ENCODE results near the gene ZBTB16.

Gene ZBTB16

DNA sequence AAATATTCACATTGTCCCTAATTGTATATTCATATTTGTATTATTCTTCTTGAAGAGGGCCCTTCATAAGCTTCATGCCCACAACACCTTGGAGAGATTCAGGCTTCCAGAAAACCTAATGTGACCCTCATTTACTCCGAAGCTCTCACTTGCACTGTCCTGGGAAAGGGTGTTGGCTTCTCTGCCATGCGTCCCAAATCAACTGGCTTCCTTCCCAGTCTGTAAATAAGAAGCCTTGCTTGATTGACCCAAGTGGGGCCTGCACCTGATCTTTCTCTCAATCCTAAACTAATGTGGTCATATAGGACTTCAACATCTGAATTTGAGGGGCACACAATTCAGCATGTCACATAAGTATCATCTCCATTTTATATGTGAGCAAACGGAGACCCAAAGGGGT, 40.5 kb upstream of the ZBTB16 start:
- Histone ChIP-seq H3K9me3 (ENCODE audit: severe bottlenecking) (no peaks in the 10 kb centered on the region), H3K4me3 (ENCODE audit: low read depth, low read length) (no peak overlapping the region), H3K27ac (no peak overlapping the region), H3K36me3 (no peaks in the 10 kb centered on the region), H3K27me3 (ENCODE audit: insufficient read depth, low read depth, severe bottlenecking) (no peaks in the 10 kb centered on the region)
- no peak for DNase-seq
- TF ChIP-seq, protein P1, sequence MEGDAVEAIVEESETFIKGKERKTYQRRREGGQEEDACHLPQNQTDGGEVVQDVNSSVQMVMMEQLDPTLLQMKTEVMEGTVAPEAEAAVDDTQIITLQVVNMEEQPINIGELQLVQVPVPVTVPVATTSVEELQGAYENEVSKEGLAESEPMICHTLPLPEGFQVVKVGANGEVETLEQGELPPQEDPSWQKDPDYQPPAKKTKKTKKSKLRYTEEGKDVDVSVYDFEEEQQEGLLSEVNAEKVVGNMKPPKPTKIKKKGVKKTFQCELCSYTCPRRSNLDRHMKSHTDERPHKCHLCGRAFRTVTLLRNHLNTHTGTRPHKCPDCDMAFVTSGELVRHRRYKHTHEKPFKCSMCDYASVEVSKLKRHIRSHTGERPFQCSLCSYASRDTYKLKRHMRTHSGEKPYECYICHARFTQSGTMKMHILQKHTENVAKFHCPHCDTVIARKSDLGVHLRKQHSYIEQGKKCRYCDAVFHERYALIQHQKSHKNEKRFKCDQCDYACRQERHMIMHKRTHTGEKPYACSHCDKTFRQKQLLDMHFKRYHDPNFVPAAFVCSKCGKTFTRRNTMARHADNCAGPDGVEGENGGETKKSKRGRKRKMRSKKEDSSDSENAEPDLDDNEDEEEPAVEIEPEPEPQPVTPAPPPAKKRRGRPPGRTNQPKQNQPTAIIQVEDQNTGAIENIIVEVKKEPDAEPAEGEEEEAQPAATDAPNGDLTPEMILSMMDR (IDR thresholded peaks at IDR 0.05; ENCODE audit: low read depth, low read length): no peak

DNA sequence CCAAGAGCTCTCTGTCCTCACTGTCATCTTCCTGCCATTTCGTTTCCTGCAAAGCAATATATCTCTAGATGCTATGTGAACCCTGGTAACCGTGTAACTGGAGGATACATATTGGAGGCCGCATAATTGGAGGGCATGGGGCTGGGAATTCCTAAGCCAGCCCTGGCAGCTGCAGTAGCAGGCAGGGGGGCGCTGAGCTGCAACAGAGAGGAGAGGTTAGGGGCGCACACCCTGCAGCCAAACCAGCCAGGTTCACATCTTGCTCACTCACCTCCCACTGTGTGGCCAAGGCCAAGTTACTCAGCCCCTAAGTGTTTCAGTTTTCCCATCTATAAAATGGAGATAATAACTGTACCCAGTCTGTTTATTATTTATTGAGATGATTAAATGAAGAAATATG, 39.9 kb upstream of the ZBTB16 start:
- H3K27ac ChIP-seq: no peak overlapping the region
- TF ChIP-seq, protein P1 (IDR thresholded peaks at IDR 0.05; ENCODE audit: low read depth, low read length): no peak
- DNase-seq: no peak
- H3K36me3 ChIP-seq: no peaks in the 10 kb centered on the region
- H3K9me3 ChIP-seq (ENCODE audit: severe bottlenecking): no peaks in the 10 kb centered on the region
- no peak overlapping the region for H3K4me3 ChIP-seq (ENCODE audit: low read depth, low read length)
- H3K27me3 ChIP-seq (ENCODE audit: insufficient read depth, low read depth, severe bottlenecking): no peaks in the 10 kb centered on the region

DNA sequence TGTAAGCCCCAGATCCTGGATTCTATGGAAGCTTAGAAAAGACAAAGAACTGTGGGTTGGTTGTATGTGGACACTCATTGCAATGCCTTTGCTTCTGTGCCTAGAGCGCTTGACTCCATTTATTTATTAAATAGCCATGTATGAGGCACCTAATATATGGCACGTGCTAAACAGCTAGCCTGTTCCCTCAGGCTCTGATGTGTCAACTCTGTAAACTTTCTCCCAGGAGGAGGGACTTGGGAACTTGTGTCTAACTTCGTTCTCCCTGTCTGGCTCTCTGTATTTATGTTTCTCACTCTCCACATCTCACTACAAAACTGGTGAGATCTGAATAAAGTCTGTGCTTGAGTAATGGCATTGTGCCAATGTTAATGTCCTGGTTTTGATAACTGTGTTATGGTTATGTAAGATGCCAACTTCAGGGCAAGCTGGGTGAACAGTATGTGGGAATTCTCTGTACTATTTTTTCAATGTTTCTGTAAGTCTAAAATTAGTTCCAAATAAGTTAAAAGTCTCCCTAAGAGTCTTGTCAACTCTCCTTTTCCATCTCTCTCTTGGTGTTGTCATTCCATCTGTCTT, 34.1 kb upstream of the ZBTB16 start:
- no peak overlapping the region for H3K4me3 ChIP-seq (ENCODE audit: low read depth, low read length)
- no peaks in the 10 kb centered on the region for H3K9me3 ChIP-seq (ENCODE audit: severe bottlenecking)
- DNase-seq: no peak
- no peak overlapping the region for H3K27ac ChIP-seq
- H3K27me3 ChIP-seq (ENCODE audit: insufficient read depth, low read depth, severe bottlenecking): no peaks in the 10 kb centered on the region
- no peaks in the 10 kb centered on the region for H3K36me3 ChIP-seq
- TF ChIP-seq, protein P1 (IDR thresholded peaks at IDR 0.05; ENCODE audit: low read depth, low read length): no peak

DNA sequence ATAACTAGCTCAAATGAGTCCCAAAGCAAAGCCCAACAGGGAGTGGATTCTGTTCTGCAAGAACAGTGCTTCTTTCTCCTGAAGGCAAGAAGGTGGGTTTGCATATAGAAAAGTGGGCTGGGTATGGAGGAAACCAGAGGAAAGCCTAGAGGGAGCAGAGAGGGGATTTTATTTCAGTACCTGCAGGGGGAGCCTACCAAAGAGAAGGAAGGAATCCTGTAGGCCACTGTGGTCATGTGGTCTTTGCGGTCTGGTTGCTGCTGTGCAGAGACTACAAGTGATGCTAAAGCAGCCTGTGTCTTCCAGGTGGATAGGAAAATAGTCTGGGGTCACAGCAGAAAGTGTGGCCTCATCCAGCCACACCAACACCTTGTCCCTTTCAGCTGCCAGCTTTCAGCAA, 33.2 kb upstream of the ZBTB16 start:
- Histone ChIP-seq H3K27ac (no peak overlapping the region), H3K9me3 (ENCODE audit: severe bottlenecking) (no peaks in the 10 kb centered on the region), H3K4me3 (ENCODE audit: low read depth, low read length) (no peak overlapping the region), H3K27me3 (ENCODE audit: insufficient read depth, low read depth, severe bottlenecking) (no peaks in the 10 kb centered on the region), H3K36me3 (no peaks in the 10 kb centered on the region)
- DNase-seq: no peak
- TF ChIP-seq, protein P1 (IDR thresholded peaks at IDR 0.05; ENCODE audit: low read depth, low read length): peak; percentile 30; the same call in 1 of the 2 replicates

DNA sequence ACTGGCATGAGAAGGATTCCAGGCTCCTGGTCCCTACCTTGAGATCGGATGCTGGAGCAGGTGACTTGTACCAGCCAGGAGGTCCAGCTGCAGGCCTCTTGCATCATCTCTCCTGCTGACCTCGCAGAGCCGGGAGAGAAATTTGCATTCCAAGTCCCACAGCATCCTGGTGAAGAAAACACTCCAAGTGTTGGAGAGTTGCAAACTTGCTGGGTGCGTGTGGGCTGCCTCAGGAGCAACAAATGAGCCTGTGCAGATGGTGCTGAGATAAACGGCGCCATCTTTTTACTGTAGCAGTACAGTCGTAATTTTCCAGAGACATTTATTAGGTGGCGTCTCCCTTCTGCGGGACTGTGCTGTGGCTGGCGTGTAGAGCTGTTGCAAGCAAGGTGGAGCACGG, 32.1 kb upstream of the ZBTB16 start:
- TF ChIP-seq, protein P1 (IDR thresholded peaks at IDR 0.05; ENCODE audit: low read depth, low read length): no peak
- H3K4me3 ChIP-seq (ENCODE audit: low read depth, low read length): no peak overlapping the region
- no peak overlapping the region for H3K27ac ChIP-seq
- H3K27me3 ChIP-seq (ENCODE audit: insufficient read depth, low read depth, severe bottlenecking): no peaks in the 10 kb centered on the region
- no peak for DNase-seq
- H3K9me3 ChIP-seq (ENCODE audit: severe bottlenecking): no peaks in the 10 kb centered on the region
- H3K36me3 ChIP-seq: no peaks in the 10 kb centered on the region

DNA sequence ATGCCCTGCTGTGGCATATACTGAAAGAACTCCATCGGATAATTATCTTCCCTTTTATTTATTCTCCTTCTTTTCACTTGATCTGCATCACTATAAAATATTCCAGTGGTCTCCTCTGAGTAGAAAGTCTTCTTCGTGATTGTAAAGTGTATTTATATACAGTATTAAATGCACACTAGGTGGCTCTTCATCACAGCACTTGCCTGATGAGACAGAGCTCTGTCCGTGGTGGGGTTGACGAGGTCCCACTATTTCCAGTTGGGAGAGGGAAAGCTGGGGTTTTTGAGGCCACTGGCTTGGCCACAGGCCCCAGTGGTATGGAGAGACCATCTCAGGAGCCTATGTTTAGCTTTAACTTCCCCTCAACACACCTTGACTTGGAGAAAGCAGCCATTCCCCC, 31.6 kb upstream of the ZBTB16 start:
- Histone ChIP-seq H3K9me3 (ENCODE audit: severe bottlenecking) (no peaks in the 10 kb centered on the region), H3K27ac (no peak overlapping the region), H3K27me3 (ENCODE audit: insufficient read depth, low read depth, severe bottlenecking) (no peaks in the 10 kb centered on the region), H3K36me3 (no peaks in the 10 kb centered on the region), H3K4me3 (ENCODE audit: low read depth, low read length) (no peak overlapping the region)
- TF ChIP-seq, protein P1 (IDR thresholded peaks at IDR 0.05; ENCODE audit: low read depth, low read length): no peak
- no peak for DNase-seq

All from WERI-Rb-1 (cell line).